HG02588 (cell line): ENCODE measurements around the gene SLX9.
"Not testable (repeated sequence)": the region's sequence is repeated elsewhere in the genome, so short reads cannot be mapped to it uniquely, and the experiment has no call there.

Experiments
- ATAC-seq: cut with Tn5 transposase; IDR thresholded peaks from one replicate; pipeline ENCODE4 v1.9.1; 2021; ENCODE audit warnings: mild to moderate bottlenecking, moderate library complexity; ENCODE audit not compliant: unreplicated experiment

Gene SLX9

GRCh38 chr21:44902268-44903049, 37.4 kb upstream of the SLX9 start:
- no peak for ATAC-seq

DNA sequence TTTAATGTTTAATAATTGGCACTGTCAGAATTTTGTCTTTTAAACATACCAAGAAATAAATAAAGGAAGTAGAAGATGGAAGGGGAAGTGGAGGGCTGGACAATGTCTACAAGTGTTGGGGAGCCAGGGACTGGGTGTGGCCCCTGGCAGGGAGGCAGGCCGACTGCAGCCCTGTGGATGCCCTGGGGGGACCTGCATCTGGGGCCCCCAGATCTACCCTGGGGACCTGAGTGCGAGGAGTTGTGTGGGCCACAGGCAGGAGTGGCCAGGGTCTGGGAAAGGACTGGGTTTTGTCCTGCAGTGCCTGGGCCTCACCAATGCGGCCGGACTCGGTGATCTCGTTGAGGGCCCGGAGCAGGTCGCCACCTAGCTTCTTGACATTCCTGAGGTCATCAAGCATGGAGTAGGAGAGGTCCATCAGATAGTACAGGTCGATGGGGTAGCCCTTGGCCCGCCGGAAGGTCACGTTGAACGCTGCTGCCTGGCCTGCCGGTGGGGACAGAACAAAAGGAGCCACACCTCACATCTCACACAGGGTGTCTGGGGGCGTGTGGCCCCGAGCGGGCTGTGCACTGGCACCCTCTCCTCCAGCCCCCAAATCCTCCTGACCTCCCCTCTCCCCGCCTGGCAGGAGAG, 36.7 kb upstream of the SLX9 start:
- no peak for ATAC-seq

DNA sequence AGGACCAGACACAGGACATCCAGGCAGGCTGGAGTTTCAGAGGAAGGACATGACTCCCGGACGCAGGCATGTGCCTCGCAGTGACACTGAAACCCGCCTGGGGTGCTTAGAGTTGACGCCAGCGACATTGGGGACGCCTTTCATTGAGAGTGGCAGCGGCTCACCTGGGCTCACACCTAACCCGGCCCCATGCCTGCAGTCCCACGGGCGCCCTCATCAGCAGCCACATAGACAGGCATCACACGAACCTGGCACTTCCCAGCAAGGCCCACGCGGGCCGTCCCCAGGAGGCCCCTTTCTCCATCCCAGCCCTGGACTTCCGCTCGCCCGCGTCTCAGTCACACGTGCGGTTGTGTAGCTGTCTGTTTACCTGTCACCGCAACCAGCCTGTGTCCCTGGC, 36.1 kb upstream of the SLX9 start:
- no peak for ATAC-seq

DNA sequence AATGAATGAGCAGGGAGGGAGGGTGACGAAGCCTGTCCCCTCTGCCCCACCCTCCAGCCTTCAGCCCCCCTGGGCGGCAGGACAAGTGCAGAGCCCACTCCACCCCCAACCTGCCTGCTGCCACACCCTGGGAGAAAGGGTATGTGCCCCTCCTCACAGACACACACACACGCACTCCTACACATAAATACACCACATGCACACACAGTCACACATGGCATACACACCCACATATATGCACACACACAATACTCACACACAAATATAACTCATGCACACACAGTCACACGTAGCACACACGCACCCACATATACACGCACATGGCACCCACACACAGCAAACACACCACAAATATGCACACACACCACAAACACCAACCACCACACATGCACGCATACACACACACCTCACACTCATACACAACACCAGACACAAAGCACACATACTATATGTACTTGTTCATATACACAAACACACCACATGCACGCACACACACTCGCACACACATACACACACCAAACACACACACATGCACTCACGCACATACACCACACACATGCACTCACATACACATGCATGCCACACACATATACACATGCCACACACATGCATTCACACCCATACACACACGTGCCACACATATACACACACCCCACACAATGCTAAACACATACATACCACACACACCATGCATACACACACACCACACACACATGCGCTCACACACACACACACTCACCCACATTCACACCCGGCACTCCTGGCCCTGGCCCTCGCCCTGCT, 35.5 kb upstream of the SLX9 start:
- no peak for ATAC-seq

GRCh38 chr21:44905016-44905727, 34.7 kb upstream of the SLX9 start:
- no peak for ATAC-seq

GRCh38 chr21:44905728-44906090, 34.1 kb upstream of the SLX9 start:
- ATAC-seq, result no peak

- no peak for ATAC-seq
Observed at GRCh38 chr21:44907225-44907965, 32.4 kb upstream of the SLX9 start.

GRCh38 chr21:44907966-44908895, 31.6 kb upstream of the SLX9 start:
- ATAC-seq, result no peak

DNA sequence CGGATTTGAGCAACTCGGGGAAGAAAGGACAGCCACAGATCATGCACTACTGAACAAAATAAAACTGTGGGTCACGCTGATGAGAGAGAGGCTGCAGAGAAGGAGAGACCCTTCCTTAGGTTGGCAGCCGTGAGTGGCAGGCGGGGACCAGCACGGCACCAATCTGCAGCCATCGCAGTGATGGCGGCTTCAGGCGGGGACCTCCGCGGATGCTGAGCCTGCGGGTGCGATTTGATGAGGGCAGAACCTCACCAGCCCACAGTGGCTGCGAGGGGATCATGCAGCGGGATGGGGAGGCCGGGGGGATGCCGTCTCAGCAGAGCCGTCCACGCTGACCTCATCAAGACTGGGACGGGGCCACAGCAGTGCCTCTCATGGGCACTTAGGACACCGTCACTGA, 30.9 kb upstream of the SLX9 start:
- ATAC-seq, result no peak

DNA sequence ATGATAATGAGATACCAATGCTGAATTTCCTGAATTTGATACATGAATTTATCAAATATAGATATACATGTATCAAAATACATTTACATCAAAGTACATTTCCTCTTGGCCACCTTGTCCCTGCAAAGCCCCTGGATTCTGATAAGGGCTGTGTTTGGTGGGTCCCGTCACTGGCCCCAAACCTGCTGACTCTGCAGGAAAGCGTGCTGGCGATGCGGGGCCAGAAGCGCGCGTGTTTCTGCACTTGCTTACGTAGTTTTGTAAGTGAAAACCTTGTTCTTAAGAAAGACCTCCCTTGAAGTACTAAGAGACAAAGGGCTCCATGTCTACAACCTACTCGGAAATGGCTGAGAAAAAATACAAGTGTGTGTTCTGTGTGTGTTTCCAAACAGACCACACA, 30.1 kb upstream of the SLX9 start:
- ATAC-seq, result no peak

DNA sequence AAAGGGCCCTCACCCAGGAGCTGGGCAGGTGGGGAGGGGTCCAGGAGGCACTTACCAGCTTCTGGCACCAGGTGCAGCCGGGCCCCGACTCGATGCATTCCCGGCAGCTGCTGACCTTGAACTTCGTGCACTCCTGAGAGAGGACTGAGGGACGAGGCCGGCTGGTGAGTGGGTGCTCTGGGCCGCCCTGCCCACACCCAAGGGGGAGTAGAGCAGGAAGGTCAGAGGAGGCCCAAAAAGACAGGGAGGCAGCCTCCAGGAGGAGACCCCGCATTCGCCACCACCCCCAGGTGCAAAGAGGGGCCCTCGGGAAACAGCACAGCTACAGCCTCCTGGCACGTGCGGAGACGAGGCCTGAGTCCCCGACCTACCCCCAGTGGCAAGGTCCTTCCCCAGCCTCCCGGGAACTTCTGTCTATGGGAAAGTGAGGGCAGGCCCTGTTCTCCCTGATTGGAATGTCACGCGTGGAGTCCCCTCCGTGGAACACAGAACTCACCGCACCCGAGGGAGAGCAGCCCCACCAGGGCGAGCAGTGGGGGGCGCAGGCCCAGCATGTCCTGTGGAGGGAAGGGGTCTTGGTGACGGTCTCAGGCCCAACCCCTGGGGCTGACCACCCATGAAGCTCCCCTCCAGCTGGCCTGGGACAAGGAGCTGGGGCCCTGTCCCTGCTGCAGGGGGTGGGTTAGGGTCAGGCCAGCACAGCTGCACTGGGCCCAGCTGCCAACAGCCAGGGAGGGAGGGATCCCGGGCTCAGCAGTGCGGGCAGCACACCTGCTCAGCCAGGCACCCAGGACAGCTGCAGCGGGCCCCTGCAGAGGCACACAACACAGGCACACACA, 29.4 kb upstream of the SLX9 start:
- ATAC-seq, result no peak

DNA sequence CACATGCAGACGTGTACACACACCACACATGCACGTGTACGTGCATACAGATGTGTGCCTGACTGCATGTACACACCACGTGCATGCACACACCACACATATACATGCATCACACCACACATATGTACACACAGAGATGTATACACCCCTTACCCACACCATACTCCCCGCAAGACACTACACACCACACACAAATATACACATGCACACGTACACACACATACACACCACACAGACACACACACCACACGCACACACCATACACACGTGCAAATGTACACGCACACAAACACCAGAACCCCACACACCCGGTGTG, 28.8 kb upstream of the SLX9 start:
- ATAC-seq, result no peak

DNA sequence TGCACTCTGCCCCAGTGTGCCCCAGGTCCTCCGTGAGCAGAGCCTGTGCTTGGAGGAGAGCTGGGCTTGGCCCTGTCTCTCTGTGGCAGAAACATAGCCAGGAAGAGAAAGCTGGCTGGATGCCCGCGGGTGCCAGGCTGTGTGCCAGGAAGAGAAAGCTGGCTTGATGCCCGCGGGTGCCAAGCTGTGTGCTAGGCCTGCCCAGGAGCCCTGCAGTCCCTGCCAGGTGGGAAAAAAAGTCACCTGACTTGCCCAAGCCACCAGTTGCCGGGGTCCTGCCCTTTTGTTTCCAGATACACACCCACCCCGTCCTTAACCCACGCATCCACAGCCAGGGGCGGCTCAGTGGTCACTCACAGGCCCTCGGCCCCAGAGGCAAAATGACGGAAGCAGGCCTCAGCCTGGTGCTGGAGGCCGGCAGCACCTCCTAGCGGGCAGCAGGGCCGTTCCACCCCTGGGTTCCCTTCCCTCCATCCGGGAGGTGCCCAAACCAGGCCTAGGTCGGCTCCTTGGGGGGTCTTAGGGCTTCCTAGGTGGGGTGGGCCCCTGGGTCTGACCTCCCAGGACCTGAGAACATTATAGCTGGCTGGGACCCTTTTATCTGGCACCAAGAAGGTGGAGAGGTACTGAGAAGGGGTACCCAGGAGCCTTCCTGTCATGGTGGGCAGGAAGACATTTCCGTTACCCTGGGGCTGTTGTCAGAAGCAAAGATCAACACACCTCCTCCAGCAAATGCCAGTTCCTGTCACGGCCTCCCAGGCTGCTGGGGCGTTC, 28.3 kb upstream of the SLX9 start:
- ATAC-seq, result no peak

DNA sequence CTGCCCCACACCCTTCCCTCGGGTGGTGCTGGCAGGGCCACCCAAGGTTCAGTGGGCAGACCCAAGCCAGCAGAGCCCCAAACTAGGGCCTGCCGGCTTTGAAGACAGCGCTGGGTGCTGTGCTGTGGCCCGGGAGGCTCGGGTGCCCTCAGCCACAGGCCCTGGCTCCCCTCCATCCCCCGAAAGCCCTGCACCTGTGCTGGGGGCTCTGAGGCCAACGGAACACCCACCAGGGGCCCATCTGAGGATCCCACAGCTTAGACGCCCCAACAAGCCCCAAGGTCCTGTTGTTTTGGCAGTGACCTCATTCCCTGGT, 27.7 kb upstream of the SLX9 start:
- ATAC-seq, result no peak

GRCh38 chr21:44912506-44913412, 27.1 kb upstream of the SLX9 start:
- not testable (repeated sequence) for ATAC-seq

DNA sequence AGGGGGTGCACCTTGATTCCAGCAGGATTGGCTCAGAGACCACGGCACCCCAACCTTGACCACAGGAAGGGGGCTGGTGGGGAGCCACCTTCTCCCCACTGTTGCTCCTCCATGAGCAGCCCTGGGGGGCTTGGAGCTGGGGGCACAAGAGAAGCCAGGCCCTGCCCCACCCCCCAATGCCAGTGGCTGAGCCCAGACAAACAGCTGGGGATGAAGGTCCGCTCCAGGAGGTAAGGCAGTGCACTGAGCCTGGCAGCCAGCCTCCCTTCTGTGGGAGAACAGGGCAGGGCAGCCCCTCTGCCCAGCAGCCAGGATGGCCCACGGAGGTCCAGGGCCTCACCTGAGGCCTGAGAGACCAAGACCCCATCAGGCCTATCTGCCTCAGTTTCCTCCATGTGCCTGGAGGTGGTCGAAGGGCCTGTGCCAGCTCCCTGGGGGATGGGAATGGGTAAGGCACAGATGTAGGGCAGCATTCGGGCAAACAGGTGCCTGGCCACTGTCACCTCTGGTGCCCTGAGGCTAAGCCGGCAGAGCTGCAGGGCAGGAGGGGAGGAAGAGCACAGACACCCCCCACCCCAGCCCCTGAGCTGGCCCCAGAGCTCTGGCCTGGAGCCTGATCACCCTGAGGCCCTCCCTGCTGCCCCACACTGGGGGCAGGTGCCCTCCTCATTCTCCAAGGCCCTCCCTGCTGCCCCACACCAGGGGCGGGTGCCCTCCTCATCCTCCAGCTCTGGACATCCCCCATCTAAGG, 26.2 kb upstream of the SLX9 start:
- no peak for ATAC-seq
